GM12872 (cell line): ENCODE measurements around the gene FBXW5.

Source experiments
- TF ChIP-seq, protein P1 (sequence below): IDR thresholded peaks from 3 replicates; pipeline ENCODE4 v1.5.1; 2011; ENCODE audit warnings: low read depth, mild to moderate bottlenecking, low read length, moderate library complexity; ENCODE audit not compliant: insufficient read depth

FBXW5 gene

DNA sequence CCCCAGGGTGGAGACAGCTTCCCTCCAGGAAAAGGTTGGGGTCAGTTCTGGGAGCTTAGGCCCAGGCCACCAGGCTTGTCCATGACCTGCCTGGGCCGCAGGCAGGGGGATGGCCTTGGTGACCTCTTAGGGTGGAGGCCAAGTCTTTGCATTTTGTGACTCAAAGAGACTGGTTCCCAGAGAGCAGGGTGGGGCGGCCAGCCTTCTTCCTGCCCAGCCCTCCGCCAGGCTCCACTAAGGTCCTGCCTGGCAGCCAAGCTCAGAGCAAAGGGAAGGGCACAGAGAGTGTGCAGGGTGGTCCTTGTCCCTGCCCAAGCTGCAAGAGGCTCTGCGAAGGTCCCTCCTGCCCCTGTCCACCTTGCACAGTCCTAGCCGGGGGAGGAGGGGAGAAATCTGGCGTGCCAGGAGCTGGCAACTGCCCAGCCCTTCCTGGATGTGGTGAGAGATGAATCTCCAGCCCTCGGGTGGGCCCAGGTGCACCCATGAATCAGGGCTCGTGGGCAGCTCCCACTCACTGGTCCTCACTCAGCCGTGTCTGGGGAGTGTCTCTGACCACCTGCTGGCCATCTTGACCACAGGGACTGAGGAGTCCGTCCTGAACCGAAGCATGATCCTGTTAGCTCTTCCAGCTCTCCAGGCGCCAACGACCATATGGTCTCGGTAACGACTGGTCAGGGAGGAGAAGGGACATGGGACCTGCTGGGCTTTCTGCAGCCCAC is 30.4 kb upstream of the FBXW5 start:
- TF ChIP-seq, protein P1, sequence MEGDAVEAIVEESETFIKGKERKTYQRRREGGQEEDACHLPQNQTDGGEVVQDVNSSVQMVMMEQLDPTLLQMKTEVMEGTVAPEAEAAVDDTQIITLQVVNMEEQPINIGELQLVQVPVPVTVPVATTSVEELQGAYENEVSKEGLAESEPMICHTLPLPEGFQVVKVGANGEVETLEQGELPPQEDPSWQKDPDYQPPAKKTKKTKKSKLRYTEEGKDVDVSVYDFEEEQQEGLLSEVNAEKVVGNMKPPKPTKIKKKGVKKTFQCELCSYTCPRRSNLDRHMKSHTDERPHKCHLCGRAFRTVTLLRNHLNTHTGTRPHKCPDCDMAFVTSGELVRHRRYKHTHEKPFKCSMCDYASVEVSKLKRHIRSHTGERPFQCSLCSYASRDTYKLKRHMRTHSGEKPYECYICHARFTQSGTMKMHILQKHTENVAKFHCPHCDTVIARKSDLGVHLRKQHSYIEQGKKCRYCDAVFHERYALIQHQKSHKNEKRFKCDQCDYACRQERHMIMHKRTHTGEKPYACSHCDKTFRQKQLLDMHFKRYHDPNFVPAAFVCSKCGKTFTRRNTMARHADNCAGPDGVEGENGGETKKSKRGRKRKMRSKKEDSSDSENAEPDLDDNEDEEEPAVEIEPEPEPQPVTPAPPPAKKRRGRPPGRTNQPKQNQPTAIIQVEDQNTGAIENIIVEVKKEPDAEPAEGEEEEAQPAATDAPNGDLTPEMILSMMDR = no peak

DNA sequence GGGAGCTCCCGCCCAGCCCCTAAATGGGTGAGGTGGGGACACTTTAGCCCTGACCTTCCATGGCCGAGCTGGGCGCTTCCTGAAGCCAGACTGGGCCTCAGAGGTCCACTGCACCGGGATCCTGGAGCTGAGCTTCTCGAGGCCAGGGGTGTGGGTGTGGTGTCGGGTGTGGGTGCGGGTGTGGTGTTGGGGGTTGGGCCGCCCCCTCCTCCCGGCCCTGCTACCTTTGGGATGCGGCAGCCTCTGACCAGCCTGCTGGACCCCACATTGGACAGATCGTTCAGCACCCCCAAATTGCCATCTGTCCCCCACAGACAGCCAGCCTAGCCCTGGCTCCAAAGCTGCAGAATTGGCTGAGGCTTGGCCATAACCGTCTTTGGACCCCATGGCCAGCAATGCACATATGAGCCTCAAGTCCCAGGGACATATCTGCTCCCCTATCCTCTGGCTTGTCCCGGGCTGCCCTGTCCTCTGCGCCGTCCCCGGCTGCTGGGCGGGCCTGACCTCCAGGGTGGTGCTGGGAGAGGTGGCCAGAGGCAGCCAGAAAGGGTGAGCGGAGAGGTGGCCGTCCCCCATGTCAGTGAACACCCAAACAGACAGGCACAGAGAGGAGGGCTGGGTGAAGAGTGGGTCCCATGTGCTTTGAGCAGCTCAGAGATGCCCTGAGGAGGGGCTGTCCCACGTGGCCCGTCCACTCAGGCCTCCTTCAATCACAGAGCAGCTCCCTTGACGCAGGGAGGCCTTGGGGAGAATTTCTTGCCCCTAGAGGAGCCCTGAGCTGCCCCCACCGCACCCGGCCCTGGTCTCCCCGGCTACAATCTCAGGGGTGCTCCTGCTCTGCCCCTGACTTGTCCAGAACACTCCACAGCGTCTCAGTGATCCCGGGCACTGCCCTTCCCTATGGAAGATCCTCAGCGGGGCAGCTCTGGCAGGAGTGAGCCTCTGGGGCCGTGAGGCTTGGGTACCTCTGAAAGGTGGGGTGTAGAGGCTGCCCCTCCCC is 29.4 kb upstream of the FBXW5 start:
- TF ChIP-seq, protein P1 = no peak

GRCh38 chr9:136972743-136973142 is 28.2 kb upstream of the FBXW5 start:
- TF ChIP-seq, protein P1 = no peak

GRCh38 chr9:136972335-136972734 is 27.8 kb upstream of the FBXW5 start:
- TF ChIP-seq, protein P1 = no peak

DNA sequence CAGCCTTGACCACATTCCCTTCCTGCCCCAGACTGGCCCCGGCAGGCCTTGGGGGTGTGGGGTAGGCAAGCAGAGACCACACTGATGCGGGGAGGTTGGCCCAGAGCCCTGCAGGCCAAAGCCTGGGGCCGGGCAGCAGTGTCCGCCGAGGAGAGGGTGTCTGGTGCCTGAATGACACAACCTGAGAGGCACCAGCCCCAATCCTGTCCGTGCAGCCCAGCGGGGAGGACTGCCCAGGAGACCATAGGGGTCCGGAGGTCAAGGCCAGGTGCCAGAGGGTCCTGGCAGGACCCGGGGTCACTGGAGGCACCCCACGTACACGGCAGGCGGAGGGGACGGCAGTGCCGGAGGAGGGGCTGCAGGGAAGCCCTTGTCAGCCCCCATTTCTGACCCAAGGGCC is 27.2 kb upstream of the FBXW5 start:
- TF ChIP-seq, protein P1 = no peak

- TF ChIP-seq, protein P1 = no peak
Observed at GRCh38 chr9:136970361-136970760, 25.8 kb upstream of the FBXW5 start.

- TF ChIP-seq, protein P1 = no peak
Observed at GRCh38 chr9:136969774-136970173, 25.2 kb upstream of the FBXW5 start.
